22Rv1 (cell line): ENCODE data around the gene RNF34.

Experiments used
- CTCF ChIP-seq: fragments of 450-650 bp; IDR thresholded peaks from 2 replicates; pipeline ENCODE4 v1.5.1; 2017; ENCODE audit warnings: mild to moderate bottlenecking
- ZFX ChIP-seq: fragments of 450-650 bp; IDR thresholded peaks from 2 replicates; pipeline ENCODE4 v1.6.1; 2017; ENCODE audit warnings: antibody characterized with exemption, borderline replicate concordance

GRCh38 chr12:121427556-121428050 is 27.7 kb downstream of the RNF34 start:
- TF ChIP-seq CTCF: no peak
- no peak for TF ChIP-seq ZFX
